Embryonic facial prominence (tissue), 1 donor: ENCODE data around the gene SREK1.
"Not testable (repeated sequence)": the region's sequence is repeated elsewhere in the genome, so short reads cannot be mapped to it uniquely, and the experiment has no call there.

ENCODE experiments used
- DNase-seq: peaks from one replicate; pipeline ENCODE4 v3.0.0-alpha.2; 2016; ENCODE audit errors: extremely low spot score

The SREK1 gene, protein sequence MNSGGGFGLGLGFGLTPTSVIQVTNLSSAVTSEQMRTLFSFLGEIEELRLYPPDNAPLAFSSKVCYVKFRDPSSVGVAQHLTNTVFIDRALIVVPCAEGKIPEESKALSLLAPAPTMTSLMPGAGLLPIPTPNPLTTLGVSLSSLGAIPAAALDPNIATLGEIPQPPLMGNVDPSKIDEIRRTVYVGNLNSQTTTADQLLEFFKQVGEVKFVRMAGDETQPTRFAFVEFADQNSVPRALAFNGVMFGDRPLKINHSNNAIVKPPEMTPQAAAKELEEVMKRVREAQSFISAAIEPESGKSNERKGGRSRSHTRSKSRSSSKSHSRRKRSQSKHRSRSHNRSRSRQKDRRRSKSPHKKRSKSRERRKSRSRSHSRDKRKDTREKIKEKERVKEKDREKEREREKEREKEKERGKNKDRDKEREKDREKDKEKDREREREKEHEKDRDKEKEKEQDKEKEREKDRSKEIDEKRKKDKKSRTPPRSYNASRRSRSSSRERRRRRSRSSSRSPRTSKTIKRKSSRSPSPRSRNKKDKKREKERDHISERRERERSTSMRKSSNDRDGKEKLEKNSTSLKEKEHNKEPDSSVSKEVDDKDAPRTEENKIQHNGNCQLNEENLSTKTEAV

DNA sequence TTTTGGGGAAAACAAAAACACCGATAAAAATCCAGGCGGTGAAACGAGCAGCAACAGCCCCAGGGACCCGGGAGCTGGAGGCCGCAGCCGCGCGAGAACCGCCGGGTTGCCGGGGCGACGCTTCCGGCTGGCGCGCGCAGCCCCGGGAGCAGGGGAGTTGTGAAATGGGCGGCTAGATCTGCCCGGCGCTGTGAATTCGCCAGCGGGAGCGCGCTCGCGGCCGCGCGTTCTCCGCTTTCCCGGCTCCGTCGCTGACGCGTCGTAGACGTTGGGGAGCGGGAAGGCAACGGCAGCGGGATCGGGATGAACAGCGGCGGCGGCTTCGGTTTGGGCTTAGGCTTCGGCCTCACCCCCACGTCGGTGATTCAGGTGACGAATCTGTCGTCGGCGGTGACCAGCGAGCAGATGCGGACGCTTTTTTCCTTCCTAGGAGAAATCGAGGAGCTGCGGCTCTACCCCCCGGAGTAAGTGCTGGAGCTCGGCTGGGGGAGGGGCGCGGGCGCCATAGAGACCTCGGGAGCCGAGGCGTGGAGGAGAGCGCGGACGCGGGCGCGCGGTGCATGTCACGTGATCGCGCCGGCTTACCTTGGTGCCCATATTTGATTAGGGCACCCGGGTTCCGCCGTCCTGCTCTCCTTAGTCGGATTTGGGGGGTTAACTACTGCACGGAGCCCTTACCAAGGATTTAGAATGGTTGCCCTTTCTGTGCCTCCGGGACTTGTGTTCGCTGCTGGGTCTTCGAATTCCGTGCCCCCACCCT is at the start of gene SREK1:
Gene SREK1, plus strand, starts transcription at position 227 of the 760 bp plus-strand sequence. Its CDS starts 77 bp downstream, at position 304.
- peak; percentile 92 for DNase-seq

- no peak for DNase-seq
These were observed 43.2 kb upstream of the SREK1 start for GRCh38 chr5:66100851-66101250.

GRCh38 chr5:66113160-66113559 is 30.9 kb upstream of the SREK1 start:
- DNase-seq: no peak

DNA sequence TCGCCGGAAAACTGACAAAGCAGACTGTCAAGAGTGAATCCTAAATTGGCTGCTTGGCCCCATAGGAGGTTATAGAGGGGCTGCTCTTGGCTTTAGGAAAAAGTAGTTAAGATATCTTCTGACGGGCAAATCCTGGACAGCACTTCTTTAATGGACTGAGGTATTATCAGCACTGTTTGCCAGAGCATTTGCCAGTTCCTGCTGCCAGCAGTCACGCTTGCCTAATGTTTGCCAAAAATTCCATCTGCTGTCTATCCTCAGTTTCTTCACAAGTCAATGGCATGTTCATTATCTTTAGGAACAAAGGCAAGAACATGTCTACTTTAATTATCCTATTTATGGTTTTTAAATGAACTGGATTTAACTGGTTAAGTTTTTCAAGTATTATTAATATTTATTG is 25.8 kb upstream of the SREK1 start:
- DNase-seq: no peak

DNA sequence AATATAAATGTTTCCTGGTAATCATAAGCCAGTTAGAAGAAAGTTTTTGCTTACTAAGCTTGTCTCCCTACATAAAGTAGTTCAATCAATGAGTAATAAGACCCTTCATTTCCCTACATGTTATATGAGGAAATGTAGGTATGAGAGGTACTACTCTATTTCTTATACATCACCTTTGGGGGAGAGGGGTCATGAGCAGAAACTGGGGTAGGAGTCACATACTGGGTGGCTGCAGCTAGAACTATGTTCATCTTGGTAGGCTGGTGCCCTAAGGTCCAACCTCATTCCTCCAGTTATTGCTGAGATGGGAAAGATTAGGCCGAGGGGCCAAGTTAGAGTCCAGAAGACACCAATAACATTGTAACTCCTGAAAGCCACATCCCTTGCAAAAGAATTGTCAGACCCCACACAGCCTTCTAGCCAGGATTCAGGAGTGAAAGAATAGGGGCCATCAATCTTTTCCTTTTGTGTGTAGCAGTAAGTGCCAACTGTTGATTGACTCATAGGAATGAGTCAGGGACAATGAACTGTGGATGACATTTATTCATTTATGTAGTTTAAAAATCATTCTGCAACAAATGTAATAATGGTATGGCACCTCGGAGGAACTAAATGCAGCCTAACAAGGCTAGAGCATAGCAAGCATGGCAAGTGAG is 21.6 kb upstream of the SREK1 start:
- no peak for DNase-seq

DNA sequence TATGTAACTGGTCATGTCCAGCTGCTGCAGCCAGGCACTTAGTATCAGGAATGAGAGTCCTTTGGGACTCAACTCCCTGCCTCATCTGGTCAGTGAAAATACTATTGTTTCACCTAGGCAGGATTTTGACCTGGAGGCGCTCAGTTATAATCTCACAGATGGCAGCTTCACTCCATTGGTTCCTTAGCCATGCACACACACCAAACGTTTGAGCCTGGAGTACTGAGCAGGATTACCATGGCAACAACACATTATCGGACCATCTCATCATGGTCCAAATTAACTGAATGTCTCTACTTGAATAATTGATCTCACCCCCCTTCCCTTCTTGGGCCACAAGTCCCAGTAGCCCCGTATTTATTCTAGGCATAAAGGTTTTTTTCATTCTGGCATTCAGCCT is 15.0 kb upstream of the SREK1 start:
- no peak for DNase-seq

GRCh38 chr5:66130493-66130892 is 13.6 kb upstream of the SREK1 start:
- DNase-seq: no peak

DNA sequence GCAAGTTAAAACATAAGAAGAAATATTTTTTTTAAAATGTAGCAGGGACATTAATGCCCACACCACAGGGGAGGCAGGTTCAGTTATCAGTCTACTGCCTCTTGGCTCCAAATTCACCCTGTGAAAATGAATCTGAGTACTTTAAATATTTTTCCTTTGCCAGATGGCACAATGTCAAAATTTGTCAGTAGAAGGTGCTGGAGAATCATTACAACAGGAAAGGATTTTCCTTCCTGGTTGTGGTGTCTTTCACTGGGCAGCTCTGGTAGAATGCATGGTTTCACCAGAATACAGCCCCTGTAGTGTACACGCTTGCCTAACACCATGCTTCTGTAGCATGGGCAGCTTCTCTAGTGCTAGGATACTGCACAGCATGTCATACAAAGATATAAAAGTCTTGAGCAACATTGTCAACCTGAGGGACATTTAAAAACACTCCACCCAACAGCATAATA is 9.7 kb upstream of the SREK1 start:
- DNase-seq: no peak

DNA sequence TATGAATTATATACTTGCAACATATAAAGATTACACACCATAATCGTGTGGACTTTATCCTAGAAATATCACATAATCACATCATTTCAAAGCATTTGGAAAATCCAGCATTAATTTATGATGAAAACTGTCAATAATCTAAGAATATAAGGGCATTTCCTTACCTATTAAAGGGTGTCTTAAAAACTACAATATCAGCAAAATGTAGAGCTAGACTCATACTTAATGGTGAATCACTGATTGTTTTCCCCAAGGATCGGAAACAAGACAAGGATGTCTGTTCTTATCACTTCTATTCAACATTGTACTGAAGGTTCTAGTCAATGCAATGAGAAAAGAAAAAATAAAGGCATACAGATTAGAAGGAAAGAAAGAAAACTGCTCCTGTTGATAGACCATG is 8.0 kb upstream of the SREK1 start:
- DNase-seq: no peak

DNA sequence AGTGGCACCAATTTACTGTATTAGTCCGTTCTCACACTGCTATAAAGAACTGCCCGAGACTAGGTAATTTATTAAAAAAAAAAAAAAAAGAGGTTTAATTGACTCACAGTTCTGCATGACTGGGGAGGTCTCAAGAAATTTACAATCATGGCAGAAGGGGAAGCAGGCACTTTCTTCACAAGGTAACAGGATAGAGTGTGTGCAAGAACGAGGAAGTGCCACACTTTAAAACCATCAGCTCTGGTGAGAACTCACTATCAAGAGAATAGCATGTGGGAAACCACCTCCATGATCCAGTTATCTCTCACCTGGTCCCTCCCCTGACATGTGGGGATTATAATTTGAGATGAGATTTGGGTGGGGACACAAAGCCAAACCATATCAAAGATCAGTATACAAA is 7.2 kb upstream of the SREK1 start:
- DNase-seq: not testable (repeated sequence)

DNA sequence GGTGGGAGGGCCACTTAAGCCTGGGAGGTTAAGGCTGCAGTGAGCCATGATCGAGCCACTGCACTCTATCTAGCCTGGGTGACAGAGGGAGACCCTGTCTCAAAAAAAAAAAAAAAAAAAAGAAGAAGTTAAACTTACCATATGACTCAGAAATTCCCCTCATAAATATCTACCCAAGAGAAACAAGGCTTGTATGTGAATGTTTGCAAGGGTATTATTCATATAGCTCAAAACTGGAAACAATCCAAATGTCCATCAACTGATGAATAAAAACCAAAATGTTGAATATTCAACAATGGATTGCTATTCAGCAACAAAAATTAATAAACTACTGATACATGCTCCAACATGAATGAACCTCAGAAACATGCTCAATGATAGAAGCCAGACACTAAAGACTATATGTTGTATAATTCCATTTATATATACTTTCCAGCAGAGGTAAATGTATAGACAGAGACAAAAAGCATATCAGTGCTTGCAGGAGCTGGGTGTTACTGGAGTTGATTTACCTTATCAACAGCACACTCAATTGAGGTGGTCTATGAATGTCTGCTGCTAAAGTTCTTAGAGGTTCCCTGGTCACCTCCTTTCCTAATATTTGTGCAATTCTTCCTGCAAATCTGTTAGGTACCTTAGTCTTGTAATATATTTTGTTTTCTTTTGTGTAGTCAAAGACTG is 5.3 kb upstream of the SREK1 start:
- DNase-seq: no peak

GRCh38 chr5:66139318-66139712 is 4.8 kb upstream of the SREK1 start:
- no peak for DNase-seq

DNA sequence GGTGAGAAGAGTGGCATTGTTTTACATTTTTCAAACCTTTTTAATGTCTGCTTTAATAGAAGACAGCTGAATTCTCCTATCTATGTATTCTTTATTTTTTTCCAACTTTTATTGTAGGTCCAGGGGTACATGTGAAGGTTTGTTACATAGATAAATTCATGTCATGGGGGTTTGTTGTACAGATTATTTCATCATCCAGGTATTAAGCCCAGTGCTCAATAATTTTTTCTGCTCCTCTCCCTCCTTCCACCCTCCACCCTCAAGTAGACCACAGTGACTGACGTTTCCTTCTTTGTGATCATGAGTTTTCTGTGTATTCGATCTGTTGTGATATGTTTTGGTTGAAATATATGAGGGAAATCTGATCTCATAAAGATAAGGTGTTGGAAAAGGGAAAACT is 1.7 kb upstream of the SREK1 start:
- DNase-seq: no peak

- DNase-seq: no peak
These were observed 527 bp upstream of the SREK1 start for GRCh38 chr5:66143473-66144073.

DNA sequence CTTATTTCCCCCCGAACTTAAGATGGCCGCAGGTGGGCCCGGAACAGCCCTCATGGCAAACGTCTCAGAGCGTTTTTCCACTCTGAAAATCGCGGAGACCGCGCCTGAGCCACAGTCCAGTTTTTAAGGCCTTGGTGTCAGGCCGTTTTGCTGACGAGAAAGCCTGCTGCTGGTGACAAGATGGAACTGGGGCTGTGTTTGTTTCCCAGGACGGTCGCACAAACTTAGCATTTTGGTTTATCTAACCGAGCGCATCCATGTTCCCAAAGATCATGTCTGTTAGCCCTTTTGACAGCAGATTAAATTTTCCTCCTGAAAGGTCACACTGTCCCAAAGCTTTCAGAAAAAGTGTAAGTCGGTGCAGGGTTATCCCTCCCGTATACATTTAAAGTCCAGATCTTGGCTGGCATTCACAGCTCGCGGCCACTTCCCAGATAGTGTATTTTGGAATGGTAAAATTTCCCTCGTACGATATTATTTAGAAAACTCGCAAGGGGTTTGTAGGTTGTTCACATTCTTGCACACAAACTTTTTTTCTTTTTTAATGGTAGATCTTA is 812 bp downstream of the SREK1 start:
- DNase-seq: no peak

GRCh38 chr5:66145737-66146136 is 1.6 kb downstream of the SREK1 start:
- no peak for DNase-seq

- no peak for DNase-seq
These were observed 5.8 kb downstream of the SREK1 start for GRCh38 chr5:66149950-66150349.

- no peak for DNase-seq
These were observed 6.9 kb downstream of the SREK1 start for GRCh38 chr5:66151030-66151429.

GRCh38 chr5:66151491-66151890 is 7.4 kb downstream of the SREK1 start:
- DNase-seq: no peak

DNA sequence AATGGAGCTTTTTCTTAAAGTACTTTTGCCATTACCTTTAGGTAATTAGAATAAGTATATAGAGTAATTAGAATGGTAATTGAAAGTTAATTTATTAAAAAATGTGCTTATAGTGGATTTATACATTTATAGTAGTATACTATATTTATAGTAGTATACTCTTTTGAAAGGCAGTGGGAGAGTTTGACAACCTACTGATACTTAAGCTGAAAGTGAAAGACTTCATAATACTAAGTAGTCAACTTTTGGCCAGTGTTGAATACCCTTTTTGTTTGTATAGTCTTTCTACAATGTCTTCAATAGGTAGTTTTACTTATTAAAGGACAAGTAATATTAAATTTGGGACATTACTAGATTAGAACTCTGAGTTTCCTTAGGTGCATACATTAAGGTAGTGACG is 12.9 kb downstream of the SREK1 start:
- no peak for DNase-seq

DNA sequence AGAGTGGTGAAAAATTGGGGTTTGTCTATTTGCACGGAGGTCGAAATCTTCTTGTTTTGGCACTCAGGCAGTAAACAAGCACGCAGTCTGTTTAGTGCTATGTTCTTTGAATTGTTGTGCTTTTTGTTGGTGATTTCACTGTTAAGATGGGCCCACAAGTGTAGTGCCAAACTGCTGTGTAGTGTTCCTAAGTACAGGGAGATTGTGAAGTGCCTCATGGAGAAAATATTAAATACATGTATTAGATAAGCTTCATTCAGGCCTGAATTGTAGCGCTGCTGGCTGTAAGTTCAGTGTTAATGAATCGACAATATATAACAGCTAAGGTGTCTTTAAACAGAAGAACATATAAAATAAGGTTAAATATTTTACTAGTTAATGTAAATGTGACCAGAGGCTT is 17.3 kb downstream of the SREK1 start:
- DNase-seq: no peak
